ENCODE measurements around the gene SEMA3G.

Gene SEMA3G

GRCh38 chr3:52397676-52398399, 47.1 kb downstream of the SEMA3G start:
- DNase-seq (ENCODE audit: extremely low read depth, insufficient read length): no peak
- no peak overlapping the region for H3K4me3 ChIP-seq (replicated peaks; ENCODE audit: low read depth, low read length)
- no peak for TF ChIP-seq CTCF (IDR thresholded peaks at IDR 0.05; ENCODE audit: insufficient read depth, low read length, poor library complexity, severe bottlenecking)
- no peaks in the 10 kb centered on the region for H3K27me3 ChIP-seq (replicated peaks; ENCODE audit: control insufficient read depth, insufficient read depth, low read length)
- H3K36me3 ChIP-seq (ENCODE audit: control insufficient read depth, insufficient read depth, low read length): peaks cover 21% of the 10 kb centered on the region

GRCh38 chr3:52396907-52397591, 47.9 kb downstream of the SEMA3G start:
- Histone ChIP-seq H3K36me3 (ENCODE audit: control insufficient read depth, insufficient read depth, low read length) (peaks cover 16% of the 10 kb centered on the region), H3K27me3 (replicated peaks; ENCODE audit: control insufficient read depth, insufficient read depth, low read length) (no peaks in the 10 kb centered on the region), H3K4me3 (replicated peaks; ENCODE audit: low read depth, low read length) (no peak overlapping the region)
- DNase-seq (ENCODE audit: extremely low read depth, insufficient read length): no peak
- no peak for TF ChIP-seq CTCF (IDR thresholded peaks at IDR 0.05; ENCODE audit: insufficient read depth, low read length, poor library complexity, severe bottlenecking)

- no peak overlapping the region for H3K4me3 ChIP-seq (replicated peaks; ENCODE audit: low read depth, low read length)
- peaks cover 12% of the 10 kb centered on the region for H3K36me3 ChIP-seq (ENCODE audit: control insufficient read depth, insufficient read depth, low read length)
- TF ChIP-seq CTCF (IDR thresholded peaks at IDR 0.05; ENCODE audit: insufficient read depth, low read length, poor library complexity, severe bottlenecking): no peak
- DNase-seq (ENCODE audit: extremely low read depth, insufficient read length): no peak
- no peaks in the 10 kb centered on the region for H3K27me3 ChIP-seq (replicated peaks; ENCODE audit: control insufficient read depth, insufficient read depth, low read length)
Observed at GRCh38 chr3:52396011-52396906, 48.6 kb downstream of the SEMA3G start.

- H3K36me3 ChIP-seq (ENCODE audit: control insufficient read depth, insufficient read depth, low read length): peaks cover 8% of the 10 kb centered on the region
- no peak for TF ChIP-seq CTCF (IDR thresholded peaks at IDR 0.05; ENCODE audit: insufficient read depth, low read length, poor library complexity, severe bottlenecking)
- no peak overlapping the region for H3K4me3 ChIP-seq (replicated peaks; ENCODE audit: low read depth, low read length)
- no peaks in the 10 kb centered on the region for H3K27me3 ChIP-seq (replicated peaks; ENCODE audit: control insufficient read depth, insufficient read depth, low read length)
- DNase-seq (ENCODE audit: extremely low read depth, insufficient read length): no peak
Observed at GRCh38 chr3:52395503-52395865, 49.4 kb downstream of the SEMA3G start.

- no peak for DNase-seq (ENCODE audit: extremely low read depth, insufficient read length)
- TF ChIP-seq CTCF (IDR thresholded peaks at IDR 0.05; ENCODE audit: insufficient read depth, low read length, poor library complexity, severe bottlenecking): no peak
- no peaks in the 10 kb centered on the region for H3K27me3 ChIP-seq (replicated peaks; ENCODE audit: control insufficient read depth, insufficient read depth, low read length)
- H3K4me3 ChIP-seq (replicated peaks; ENCODE audit: low read depth, low read length): no peak overlapping the region
- peaks cover 8% of the 10 kb centered on the region for H3K36me3 ChIP-seq (ENCODE audit: control insufficient read depth, insufficient read depth, low read length)
Observed at GRCh38 chr3:52394751-52395502, 50.0 kb downstream of the SEMA3G start.

Measured in GM06990 (cell line).